HepG2 (cell line): ENCODE data around the gene TFEB. TPM values are rescaled to one million over a fixed set of nuclear protein-coding genes. Genes with fewer than 3 reads are reported as not detected.

Source experiments
- ESRRA ChIP-seq: sonication (generic); formaldehyde crosslinking; IDR thresholded peaks from 2 replicates; pipeline ENCODE4 v1.5.1; 2020; ENCODE audit warnings: mild to moderate bottlenecking, low read depth, missing genetic modification reagents
- ISL2 ChIP-seq: sonication (generic); formaldehyde crosslinking; IDR thresholded peaks from 2 replicates; pipeline ENCODE4 v1.5.0; 2020; ENCODE audit warnings: missing genetic modification reagents
- PHF20 ChIP-seq: sonication (generic); formaldehyde crosslinking; IDR thresholded peaks from 2 replicates; pipeline ENCODE4 v1.5.0; 2020; ENCODE audit warnings: mild to moderate bottlenecking, missing genetic modification reagents
- PRMT3 ChIP-seq: sonication (generic); formaldehyde crosslinking; IDR thresholded peaks from 2 replicates; pipeline ENCODE4 v1.8.1; 2022; ENCODE audit warnings: low read depth, mild to moderate bottlenecking, moderate library complexity, missing genetic modification reagents, borderline replicate concordance
- RERE ChIP-seq: IDR thresholded peaks from 2 replicates; pipeline ENCODE4 v1.6.1; 2016; ENCODE audit warnings: low read depth, missing genetic modification reagents, missing compliant biosample characterization
- RNF219 ChIP-seq: sonication (generic); formaldehyde crosslinking; IDR thresholded peaks from 2 replicates; pipeline ENCODE4 v1.5.0; 2020; ENCODE audit warnings: mild to moderate bottlenecking, missing genetic modification reagents
- SNAI1 ChIP-seq: sonication (generic); formaldehyde crosslinking; IDR thresholded peaks from 2 replicates; pipeline ENCODE4 v1.5.0; 2020; ENCODE audit warnings: mild to moderate bottlenecking, missing genetic modification reagents, borderline replicate concordance
- SOX5 ChIP-seq: IDR thresholded peaks from 2 replicates; pipeline ENCODE4 v1.6.1; 2016; ENCODE audit warnings: borderline replicate concordance
- THYN1 ChIP-seq: sonication (generic); formaldehyde crosslinking; IDR thresholded peaks from 2 replicates; pipeline ENCODE4 v1.8.1; 2023; ENCODE audit warnings: low read depth, mild to moderate bottlenecking, moderate library complexity, missing genetic modification reagents, borderline replicate concordance
- ZNF235 ChIP-seq: sonication (generic); formaldehyde crosslinking; IDR thresholded peaks from 2 replicates; pipeline ENCODE4 v1.8.1; 2023; ENCODE audit warnings: mild to moderate bottlenecking, missing genetic modification reagents, borderline replicate concordance
- ZNF251 ChIP-seq: sonication (generic); formaldehyde crosslinking; IDR thresholded peaks from 2 replicates; pipeline ENCODE4 v1.9.0; 2021; ENCODE audit warnings: mild to moderate bottlenecking, missing genetic modification reagents
- ZNF296 ChIP-seq: sonication (generic); formaldehyde crosslinking; conservative IDR thresholded peaks from 2 replicates; pipeline ENCODE4 v1.5.0; 2020; ENCODE audit warnings: mild to moderate bottlenecking, missing genetic modification reagents
- ZNF747 ChIP-seq: sonication (generic); formaldehyde crosslinking; IDR thresholded peaks from 2 replicates; pipeline ENCODE4 v1.8.1; 2023; ENCODE audit warnings: missing genetic modification reagents, mild to moderate bottlenecking, borderline replicate concordance
- ZNF770 ChIP-seq: sonication (generic); formaldehyde crosslinking; IDR thresholded peaks from 2 replicates; pipeline ENCODE4 v1.5.0; 2020; ENCODE audit warnings: mild to moderate bottlenecking, missing genetic modification reagents
- ZNF781 ChIP-seq: sonication (generic); formaldehyde crosslinking; IDR thresholded peaks from 2 replicates; pipeline ENCODE4 v1.5.1; 2020; ENCODE audit warnings: borderline replicate concordance, mild to moderate bottlenecking, missing genetic modification reagents; ENCODE audit errors: not compliant biosample characterization
- ZNF841 ChIP-seq: sonication (generic); formaldehyde crosslinking; IDR thresholded peaks from 2 replicates; pipeline ENCODE4 v1.8.1; 2023; ENCODE audit warnings: missing genetic modification reagents, borderline replicate concordance
- polyA plus RNA-seq, 8 experiments: library from polyadenylated mRNA; depleted of rRNA in 3 of 8; stranded (reverse) in 7 of 8; unstranded in 1 of 8; fragments of >200 nt; fragmentation: Illumina TruSeq in 4 of 8; extraction: Trizol in 4 of 8; gene quantifications; 2 replicates each; pipeline versions ENCODE4 v1.2.1 to v1.2.3, GENCODE V29; 2011 to 2016; ENCODE audit warnings: low read depth in 4 of 8, missing spikeins in 1 of 8, mixed read lengths in 1 of 8; ENCODE audit not compliant: insufficient read depth in 1 of 8
- total RNA-seq, 5 experiments: library from RNA; depleted of rRNA; stranded (reverse); fragments of >200 nt; fragmentation: Illumina TruSeq; extraction: Trizol; gene quantifications; 2 replicates each; pipeline ENCODE4 v1.2.3, GENCODE V29; 2016; ENCODE audit warnings: low read depth in 1 of 5
- TF ChIP-seq, protein P1 (sequence below): sonication (generic); formaldehyde crosslinking; IDR thresholded peaks from 2 replicates; pipeline ENCODE4 v1.8.1; 2023; ENCODE audit warnings: missing genetic modification reagents, inconsistent platforms, borderline replicate concordance

The TFEB gene
- total and polyA plus RNA-seq, 2 of the 13 experiments (the other 11 are each of a cell fraction or from before 2014, with no cell fraction given), result 13.3 to 18.7 TPM

DNA sequence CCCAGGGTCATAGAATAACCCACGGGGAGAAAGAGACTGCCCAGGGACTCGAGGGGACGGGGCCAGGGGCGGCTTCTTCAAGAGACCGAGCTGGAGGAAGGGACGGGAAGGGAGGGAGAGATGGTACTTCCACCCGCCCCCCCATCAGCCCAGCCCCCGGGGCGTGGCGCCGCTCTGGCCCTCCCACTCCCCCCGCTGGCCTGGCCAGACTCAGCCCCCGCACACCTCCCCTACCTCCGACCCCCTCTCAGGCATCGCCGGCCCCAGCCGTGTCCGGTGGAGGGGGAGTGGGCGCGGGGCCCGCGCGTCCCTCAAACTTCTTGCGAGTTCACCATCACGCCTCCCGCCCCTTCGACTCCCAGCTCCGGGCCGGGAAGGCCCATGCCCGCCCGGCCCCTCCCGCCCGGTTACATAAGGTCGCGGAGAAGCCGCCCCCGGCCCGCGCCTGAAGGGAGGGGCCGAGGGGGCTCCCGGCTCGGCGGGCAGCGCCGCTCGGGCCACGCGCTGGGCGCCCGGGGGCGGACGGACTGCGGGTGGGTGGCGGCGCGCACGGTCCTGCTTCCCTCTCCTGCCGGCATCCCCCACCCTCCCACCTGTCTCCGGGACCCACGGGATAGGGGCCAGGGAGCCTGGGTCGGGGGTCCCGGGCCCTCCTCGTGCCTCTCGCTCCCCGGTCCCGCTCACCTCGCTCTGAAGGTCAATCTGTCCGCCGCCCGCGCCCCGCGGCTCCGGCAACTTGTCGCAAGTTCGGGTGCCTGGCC, 562 bp downstream of the TFEB start (continued):
- peak; percentile 32 for TF ChIP-seq PHF20 (CRISPR knock-in tag)
- no peak for TF ChIP-seq ZNF235 (CRISPR knock-in tag)
- TF ChIP-seq SNAI1 (CRISPR knock-in tag), result no peak
- no peak for TF ChIP-seq RERE (CRISPR knock-in tag)
- TF ChIP-seq SOX5 (CRISPR knock-in tag), result no peak
- TF ChIP-seq ZNF781, result no peak
- TF ChIP-seq ISL2 (CRISPR knock-in tag), result no peak
- no peak for TF ChIP-seq ZNF296
- TF ChIP-seq ZNF251 (CRISPR knock-in tag), result no peak
- TF ChIP-seq ESRRA, result no peak; the same call in 1 of the 2 replicates
- 0 out of 2 replicates have a peak, but pooled peaks have one; percentile 48 for TF ChIP-seq ZNF770
- TF ChIP-seq ZNF747 (CRISPR knock-in tag), result 0 out of 2 replicates have a peak, but pooled peaks have one; percentile 3
- TF ChIP-seq PRMT3 (CRISPR knock-in tag), result no peak
- no peak for TF ChIP-seq RNF219 (CRISPR knock-in tag)
- TF ChIP-seq, protein P1, sequence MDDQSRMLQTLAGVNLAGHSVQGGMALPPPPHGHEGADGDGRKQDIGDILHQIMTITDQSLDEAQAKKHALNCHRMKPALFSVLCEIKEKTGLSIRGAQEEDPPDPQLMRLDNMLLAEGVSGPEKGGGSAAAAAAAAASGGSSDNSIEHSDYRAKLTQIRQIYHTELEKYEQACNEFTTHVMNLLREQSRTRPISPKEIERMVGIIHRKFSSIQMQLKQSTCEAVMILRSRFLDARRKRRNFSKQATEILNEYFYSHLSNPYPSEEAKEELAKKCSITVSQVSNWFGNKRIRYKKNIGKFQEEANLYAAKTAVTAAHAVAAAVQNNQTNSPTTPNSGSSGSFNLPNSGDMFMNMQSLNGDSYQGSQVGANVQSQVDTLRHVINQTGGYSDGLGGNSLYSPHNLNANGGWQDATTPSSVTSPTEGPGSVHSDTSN (CRISPR knock-in tag), result no peak
- TF ChIP-seq THYN1 (CRISPR knock-in tag), result no peak
- no peak for TF ChIP-seq ZNF841
